ENCODE data around the gene BDP1.

The BDP1 gene

GRCh38 chr5:71528206-71528605, 72.8 kb downstream of the BDP1 start:
- no peaks in the 10 kb centered on the region for H3K9me3 ChIP-seq (ENCODE audit: insufficient read depth, low read length)
- peaks cover 13% of the 10 kb centered on the region for H3K36me3 ChIP-seq (replicated peaks; ENCODE audit: low read depth, low read length)
- no peaks in the 10 kb centered on the region for H3K27me3 ChIP-seq (ENCODE audit: low read depth, low read length)
- no peak overlapping the region for H3K4me2 ChIP-seq (ENCODE audit: low read length)
- TF ChIP-seq CTCF (IDR thresholded peaks at IDR 0.05; ENCODE audit: low read depth, low read length): no peak
- TF ChIP-seq EZH2phosphoT487 (IDR thresholded peaks at IDR 0.05; ENCODE audit: low read depth): no peak
- no peaks in the 10 kb centered on the region for H3K79me2 ChIP-seq (ENCODE audit: low read length)
- H3K9ac ChIP-seq (ENCODE audit: low read length): no peak overlapping the region
- H2AFZ ChIP-seq (ENCODE audit: low read depth, low read length): no peak overlapping the region
- no peak overlapping the region for H3K27ac ChIP-seq (ENCODE audit: low read length)
- no peaks in the 10 kb centered on the region for H4K20me1 ChIP-seq (ENCODE audit: insufficient read depth, low read length)
- H3K4me1 ChIP-seq (ENCODE audit: low read length): peaks cover 5% of the 10 kb centered on the region
- H3K4me3 ChIP-seq (ENCODE audit: low read length): no peak overlapping the region

- Histone ChIP-seq H3K4me2 (ENCODE audit: low read length) (no peak overlapping the region), H3K9me3 (ENCODE audit: insufficient read depth, low read length) (no peaks in the 10 kb centered on the region), H3K9ac (ENCODE audit: low read length) (no peak overlapping the region), H2AFZ (ENCODE audit: low read depth, low read length) (no peak overlapping the region), H3K79me2 (ENCODE audit: low read length) (no peaks in the 10 kb centered on the region), H3K36me3 (replicated peaks; ENCODE audit: low read depth, low read length) (peaks cover 8% of the 10 kb centered on the region), H4K20me1 (ENCODE audit: insufficient read depth, low read length) (no peaks in the 10 kb centered on the region), H3K27ac (ENCODE audit: low read length) (no peak overlapping the region), H3K27me3 (ENCODE audit: low read depth, low read length) (no peaks in the 10 kb centered on the region), H3K4me1 (ENCODE audit: low read length) (peaks cover 8% of the 10 kb centered on the region), H3K4me3 (ENCODE audit: low read length) (no peak overlapping the region)
- TF ChIP-seq EZH2phosphoT487 (IDR thresholded peaks at IDR 0.05; ENCODE audit: low read depth) (no peak), CTCF (IDR thresholded peaks at IDR 0.05; ENCODE audit: low read depth, low read length) (no peak)
These were observed 74.2 kb downstream of the BDP1 start for GRCh38 chr5:71529682-71530081.

GRCh38 chr5:71533142-71533541, 77.7 kb downstream of the BDP1 start:
- H3K9ac ChIP-seq (ENCODE audit: low read length): no peak overlapping the region
- no peak overlapping the region for H2AFZ ChIP-seq (ENCODE audit: low read depth, low read length)

GRCh38 chr5:71533615-71534014, 78.2 kb downstream of the BDP1 start:
- Histone ChIP-seq H3K27me3 (ENCODE audit: low read depth, low read length) (no peaks in the 10 kb centered on the region), H3K27ac (ENCODE audit: low read length) (no peak overlapping the region), H3K9me3 (ENCODE audit: insufficient read depth, low read length) (no peaks in the 10 kb centered on the region), H4K20me1 (ENCODE audit: insufficient read depth, low read length) (no peaks in the 10 kb centered on the region), H3K36me3 (replicated peaks; ENCODE audit: low read depth, low read length) (peaks cover 11% of the 10 kb centered on the region), H3K9ac (ENCODE audit: low read length) (no peak overlapping the region), H3K4me3 (ENCODE audit: low read length) (no peak overlapping the region), H2AFZ (ENCODE audit: low read depth, low read length) (no peak overlapping the region), H3K4me2 (ENCODE audit: low read length) (no peak overlapping the region), H3K79me2 (ENCODE audit: low read length) (no peaks in the 10 kb centered on the region), H3K4me1 (ENCODE audit: low read length) (peaks cover 8% of the 10 kb centered on the region)
- no peak for TF ChIP-seq CTCF (IDR thresholded peaks at IDR 0.05; ENCODE audit: low read depth, low read length)
- TF ChIP-seq EZH2phosphoT487 (IDR thresholded peaks at IDR 0.05; ENCODE audit: low read depth): no peak

More at GRCh38 chr5:71533142-71533541, 77.7 kb downstream of the BDP1 start:
- H3K27me3 ChIP-seq (ENCODE audit: low read depth, low read length): no peaks in the 10 kb centered on the region
- no peak overlapping the region for H3K4me3 ChIP-seq (ENCODE audit: low read length)
- peaks cover 8% of the 10 kb centered on the region for H3K4me1 ChIP-seq (ENCODE audit: low read length)
- TF ChIP-seq CTCF (IDR thresholded peaks at IDR 0.05; ENCODE audit: low read depth, low read length) (no peak), EZH2phosphoT487 (IDR thresholded peaks at IDR 0.05; ENCODE audit: low read depth) (no peak)
- no peaks in the 10 kb centered on the region for H3K9me3 ChIP-seq (ENCODE audit: insufficient read depth, low read length)
- H3K36me3 ChIP-seq (replicated peaks; ENCODE audit: low read depth, low read length): peaks cover 11% of the 10 kb centered on the region
- H3K4me2 ChIP-seq (ENCODE audit: low read length): no peak overlapping the region
- no peaks in the 10 kb centered on the region for H4K20me1 ChIP-seq (ENCODE audit: insufficient read depth, low read length)
- H3K79me2 ChIP-seq (ENCODE audit: low read length): no peaks in the 10 kb centered on the region
- H3K27ac ChIP-seq (ENCODE audit: low read length): no peak overlapping the region

Measured in OCI-LY3 (cell line).